HEK293 (cell line): ENCODE data around the gene PVALEF.
A peak's percentile ranks its signal among the peaks of the same experiment; 100 is the strongest.

Experiments used
- CTCF ChIA-PET: fragments of 350-600 bp; formaldehyde crosslinking; extraction: SDS; loops from one replicate; lab custom pipeline; 2021; ENCODE audit warnings: antibody characterized with exemption; lab: Yijun Ruan, JAX
- POLR2A ChIA-PET: fragments of 300-600 bp; formaldehyde crosslinking; extraction: SDS; loops from one replicate; lab custom pipeline; 2020; ENCODE audit warnings: antibody characterized with exemption, inconsistent platforms; lab: Yijun Ruan, JAX
- H3K27ac ChIP-seq: fragments of 200-500 bp; sonication (Bioruptor generic); 2 replicates; pipeline ENCODE4 v1.5.1; 2014; ENCODE audit warnings: low read depth, low read length, control low read depth, inconsistent platforms; ENCODE audit errors: extremely low read depth
- H3K36me3 ChIP-seq, 2 experiments: fragments of 200-500 bp in 1 of 2; sonication (Bioruptor generic) in 1 of 2; 1 replicate in 1 of 2; 2 replicates in 1 of 2; pipeline ENCODE4 v1.5.1; 2014 to 2017; ENCODE audit warnings: inconsistent platforms in 2 of 2, low read length in 2 of 2; ENCODE audit not compliant: control insufficient read depth in 2 of 2, insufficient read depth in 1 of 2
- H3K4me1 ChIP-seq: fragments of 200-500 bp; sonication (Bioruptor generic); 2 replicates; pipeline ENCODE4 v1.5.1; 2014; ENCODE audit warnings: mild to moderate bottlenecking, low read length, inconsistent platforms; ENCODE audit not compliant: control insufficient read depth, insufficient read depth
- H3K4me3 ChIP-seq: 2 replicates; pipeline ENCODE4 v1.5.1; 2011; ENCODE audit warnings: low read depth, mild to moderate bottlenecking, control low read depth, low read length, moderate library complexity
- H3K9me3 ChIP-seq: fragments of 200-500 bp; sonication (Bioruptor generic); 2 replicates; pipeline ENCODE4 v1.5.1; 2014; ENCODE audit warnings: low read depth, low read length, inconsistent platforms; ENCODE audit not compliant: control insufficient read depth, insufficient read depth
- FEZF1 ChIP-seq: fragments of 450-650 bp; formaldehyde crosslinking; IDR thresholded peaks from 2 replicates; pipeline ENCODE4 v1.5.1; 2016; ENCODE audit warnings: missing biosample characterization, missing genetic modification characterization
- GFI1B ChIP-seq: fragments of 450-650 bp; formaldehyde crosslinking; IDR thresholded peaks from 2 replicates; pipeline ENCODE4 v1.5.1; 2016; ENCODE audit warnings: missing biosample characterization, missing genetic modification characterization
- GLIS1 ChIP-seq: fragments of 450-650 bp; formaldehyde crosslinking; IDR thresholded peaks from 2 replicates; pipeline ENCODE4 v1.5.1; 2016; ENCODE audit warnings: missing biosample characterization, missing genetic modification characterization
- GLIS2 ChIP-seq: fragments of 450-650 bp; formaldehyde crosslinking; IDR thresholded peaks from 2 replicates; pipeline ENCODE4 v1.5.1; 2016; ENCODE audit warnings: missing biosample characterization, missing genetic modification characterization
- PATZ1 ChIP-seq: fragments of 450-650 bp; formaldehyde crosslinking; IDR thresholded peaks from 2 replicates; pipeline ENCODE4 v1.5.1; 2016; ENCODE audit warnings: missing biosample characterization, missing genetic modification characterization
- PBX3 ChIP-seq: sonication (generic); formaldehyde crosslinking; IDR thresholded peaks from 2 replicates; pipeline ENCODE4 v1.8.1; 2022; ENCODE audit warnings: mild to moderate bottlenecking, moderate library complexity, missing genetic modification reagents
- ZBTB26 ChIP-seq: fragments of 450-650 bp; formaldehyde crosslinking; optimal IDR thresholded peaks from 2 replicates; pipeline ENCODE3; 2016; ENCODE audit warnings: missing biosample characterization, mild to moderate bottlenecking, missing genetic modification characterization
- ZFP69B ChIP-seq: fragments of 450-650 bp; formaldehyde crosslinking; IDR thresholded peaks from 2 replicates; pipeline ENCODE4 v1.5.1; 2016; ENCODE audit warnings: missing biosample characterization, missing genetic modification characterization
- ZIC2 ChIP-seq: fragments of 450-650 bp; formaldehyde crosslinking; IDR thresholded peaks from 2 replicates; pipeline ENCODE4 v1.5.1; 2016; ENCODE audit warnings: missing biosample characterization, missing genetic modification characterization
- ZNF10 ChIP-seq: fragments of 450-650 bp; formaldehyde crosslinking; IDR thresholded peaks from 2 replicates; pipeline ENCODE4 v1.5.1; 2017; ENCODE audit warnings: missing biosample characterization, missing genetic modification characterization
- ZNF645 ChIP-seq: fragments of 450-650 bp; formaldehyde crosslinking; IDR thresholded peaks from 2 replicates; pipeline ENCODE4; 2016; ENCODE audit warnings: missing biosample characterization, missing genetic modification characterization

PVALEF gene

GRCh38 chr17:81186203-81186602 lies 20.9 kb downstream of the PVALEF start:
- H3K4me3 ChIP-seq = no peak overlapping the region
- ChIA-PET CTCF (no interaction called here), POLR2A (interaction anchor here (1.7 kb wide), 1 partner anchor 37 kb away, joined by 5 read pairs; no protein-coding TSS in a partner anchor)

GRCh38 chr17:81187120-81187519 lies 21.8 kb downstream of the PVALEF start:
- POLR2A ChIA-PET = interaction anchor here (1.7 kb wide), 1 partner anchor 36 kb away, joined by 5 read pairs; no protein-coding TSS in a partner anchor
- H3K36me3 ChIP-seq = peaks cover 0 to 36% of the 10 kb centered on the region in 2 experiments; a peak in 1 of 3 replicates
- no peak for TF ChIP-seq ZBTB26 (tag by site-specific recombination)
- TF ChIP-seq PBX3 (CRISPR knock-in tag) = no peak
- no peak for TF ChIP-seq GFI1B (tag by site-specific recombination)
- TF ChIP-seq, all 188 proteins: peak for 0
- H3K4me1 ChIP-seq = no peaks in the 10 kb centered on the region
- H3K9me3 ChIP-seq = no peaks in the 10 kb centered on the region
- H3K4me3 ChIP-seq = no peak overlapping the region
- CTCF ChIA-PET = interaction anchor here (1.2 kb wide), 1 partner anchor 44 kb away, joined by 5 read pairs; no protein-coding TSS in a partner anchor
- H3K27ac ChIP-seq = no peak overlapping the region

More at GRCh38 chr17:81186203-81186602, 20.9 kb downstream of the PVALEF start:
- H3K9me3 ChIP-seq = no peaks in the 10 kb centered on the region
- no peak overlapping the region for H3K27ac ChIP-seq
- peaks cover 0 to 27% of the 10 kb centered on the region in 2 experiments; a peak in 1 of 3 replicates for H3K36me3 ChIP-seq
- TF ChIP-seq FEZF1 (tag by site-specific recombination) = no peak
- TF ChIP-seq, all 188 proteins: peak for 0
- H3K4me1 ChIP-seq = no peaks in the 10 kb centered on the region

GRCh38 chr17:81187586-81188490 lies 22.5 kb downstream of the PVALEF start:
- H3K4me3 ChIP-seq = no peak overlapping the region
- ChIA-PET CTCF (interaction anchor here (1.2 to 1.8 kb wide), 2 partner anchors 45 kb away, joined by 5 to 7 read pairs; no protein-coding TSS in a partner anchor), POLR2A (interaction anchor here (1.7 kb wide), 1 partner anchor 35 kb away, joined by 5 read pairs; no protein-coding TSS in a partner anchor)
- no peaks in the 10 kb centered on the region for H3K4me1 ChIP-seq
- no peaks in the 10 kb centered on the region for H3K9me3 ChIP-seq
- no peak overlapping the region for H3K27ac ChIP-seq
- TF ChIP-seq ZIC2 (tag by site-specific recombination) = peak; percentile 73
- TF ChIP-seq GLIS2 (tag by site-specific recombination) = peak; percentile 17; the same call in 1 of the 2 replicates
- no peak for TF ChIP-seq ZNF645 (tag by site-specific recombination)
- no peak for TF ChIP-seq ZFP69B (tag by site-specific recombination)
- TF ChIP-seq GLIS1 (tag by site-specific recombination) = peak; percentile 89
- peaks cover 0 to 38% of the 10 kb centered on the region in 2 experiments; a peak in 1 of 3 replicates for H3K36me3 ChIP-seq

- no peak for TF ChIP-seq PATZ1
- TF ChIP-seq ZNF10 (tag by site-specific recombination) = no peak
- TF ChIP-seq, all 188 proteins: peak for 0
- Histone ChIP-seq H3K27ac (no peak overlapping the region), H3K36me3 (peaks cover 0 to 45% of the 10 kb centered on the region in 2 experiments; a peak in 1 of 3 replicates), H3K4me3 (no peak overlapping the region), H3K4me1 (no peaks in the 10 kb centered on the region), H3K9me3 (no peaks in the 10 kb centered on the region)
- ChIA-PET CTCF (interaction anchor here (1.8 kb wide), 1 partner anchor 46 kb away, joined by 7 read pairs; no protein-coding TSS in a partner anchor), POLR2A (no interaction called here)
These were observed 23.2 kb downstream of the PVALEF start for GRCh38 chr17:81188491-81188840.
